Measurements from ENCODE around the gene WDR88. TPM values are rescaled to one million over a fixed set of nuclear protein-coding genes. Genes with fewer than 3 reads are reported as not detected.
A peak's percentile ranks its signal among the peaks of the same experiment; 100 is the strongest.

WDR88 gene
- total RNA-seq, 1 donor from 2014 or later, result not detected

DNA sequence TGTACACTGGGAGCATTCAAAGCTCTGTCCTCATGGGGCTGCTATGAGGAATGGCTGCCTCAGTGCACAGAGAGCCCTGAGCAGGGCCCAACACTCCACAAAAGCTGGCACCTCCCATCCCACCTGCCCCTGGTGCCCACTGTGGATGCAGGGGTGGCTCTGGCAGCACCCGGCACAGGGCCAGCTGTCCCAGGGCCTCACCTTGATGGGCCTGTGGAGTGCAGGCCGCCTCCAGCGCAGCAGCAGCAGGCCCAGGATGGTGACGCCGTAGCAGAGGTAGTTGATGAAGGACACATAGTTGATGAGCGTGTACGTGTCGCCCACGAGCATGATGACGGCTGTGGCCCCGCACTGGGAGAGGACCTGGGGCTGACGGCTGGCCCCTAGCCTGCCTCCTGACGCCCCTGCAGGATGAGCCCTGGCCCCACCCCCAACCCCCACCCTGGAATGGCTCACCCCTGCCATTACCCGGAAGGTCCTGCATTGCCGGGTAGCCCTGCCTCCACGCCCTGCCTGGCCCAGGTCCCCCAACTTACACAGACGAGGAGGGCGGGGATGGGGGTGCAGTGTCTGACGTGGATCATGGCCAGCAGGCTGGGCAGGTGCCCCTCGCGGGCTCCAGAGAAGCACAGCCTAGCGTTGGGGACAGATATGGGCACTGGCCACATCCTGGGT lies 78.5 kb downstream of the WDR88 start:
- TF ChIP-seq CTCF (conservative IDR thresholded peaks at IDR 0.05; ENCODE audit: low read depth, low read length), result no peak
- H3K4me3 ChIP-seq (ENCODE audit: low read depth, low read length), result no peak overlapping the region
- DNase-seq (ENCODE audit: low read depth), result no peak

GRCh38 chr19:33211794-33212435 lies 80.0 kb downstream of the WDR88 start:
- TF ChIP-seq CTCF (conservative IDR thresholded peaks at IDR 0.05; ENCODE audit: low read depth, low read length), result no peak

GRCh38 chr19:33212436-33213172 lies 80.7 kb downstream of the WDR88 start:
- H3K4me3 ChIP-seq (ENCODE audit: low read depth, low read length), result no peak overlapping the region
- TF ChIP-seq CTCF (conservative IDR thresholded peaks at IDR 0.05; ENCODE audit: low read depth, low read length), result no peak
- DNase-seq (ENCODE audit: low read depth), result no peak

More at GRCh38 chr19:33211794-33212435, 80.0 kb downstream of the WDR88 start:
- no peak for DNase-seq (ENCODE audit: low read depth)
- no peak overlapping the region for H3K4me3 ChIP-seq (ENCODE audit: low read depth, low read length)

DNA sequence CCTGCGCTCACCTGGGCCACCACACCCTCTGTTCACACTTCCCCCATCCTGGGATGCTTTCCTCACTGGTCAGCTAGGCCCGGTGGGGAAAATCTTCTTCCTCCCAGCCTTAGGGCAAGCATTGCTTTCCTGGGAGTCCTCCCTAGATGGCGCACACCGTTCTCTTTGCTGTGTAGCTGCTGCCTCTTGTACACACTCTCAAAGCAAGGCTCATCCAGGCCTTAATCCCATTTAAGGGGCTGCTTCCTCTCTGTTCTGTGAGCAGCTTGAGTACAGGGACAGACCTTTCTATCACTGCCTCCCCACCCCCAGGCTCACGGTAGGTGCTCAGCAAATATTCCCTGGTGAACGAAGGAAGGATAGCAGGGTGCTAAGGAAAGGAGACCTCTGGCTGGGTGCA lies 82.7 kb downstream of the WDR88 start:
- no peak overlapping the region for H3K4me3 ChIP-seq (ENCODE audit: low read depth, low read length)
- no peak for DNase-seq (ENCODE audit: low read depth)
- peak; percentile 35 for TF ChIP-seq CTCF (conservative IDR thresholded peaks at IDR 0.05; ENCODE audit: low read depth, low read length)

GRCh38 chr19:33215438-33216197 lies 83.7 kb downstream of the WDR88 start:
- TF ChIP-seq CTCF (conservative IDR thresholded peaks at IDR 0.05; ENCODE audit: low read depth, low read length), result no peak
- no peak for DNase-seq (ENCODE audit: low read depth)
- H3K4me3 ChIP-seq (ENCODE audit: low read depth, low read length), result no peak overlapping the region

DNA sequence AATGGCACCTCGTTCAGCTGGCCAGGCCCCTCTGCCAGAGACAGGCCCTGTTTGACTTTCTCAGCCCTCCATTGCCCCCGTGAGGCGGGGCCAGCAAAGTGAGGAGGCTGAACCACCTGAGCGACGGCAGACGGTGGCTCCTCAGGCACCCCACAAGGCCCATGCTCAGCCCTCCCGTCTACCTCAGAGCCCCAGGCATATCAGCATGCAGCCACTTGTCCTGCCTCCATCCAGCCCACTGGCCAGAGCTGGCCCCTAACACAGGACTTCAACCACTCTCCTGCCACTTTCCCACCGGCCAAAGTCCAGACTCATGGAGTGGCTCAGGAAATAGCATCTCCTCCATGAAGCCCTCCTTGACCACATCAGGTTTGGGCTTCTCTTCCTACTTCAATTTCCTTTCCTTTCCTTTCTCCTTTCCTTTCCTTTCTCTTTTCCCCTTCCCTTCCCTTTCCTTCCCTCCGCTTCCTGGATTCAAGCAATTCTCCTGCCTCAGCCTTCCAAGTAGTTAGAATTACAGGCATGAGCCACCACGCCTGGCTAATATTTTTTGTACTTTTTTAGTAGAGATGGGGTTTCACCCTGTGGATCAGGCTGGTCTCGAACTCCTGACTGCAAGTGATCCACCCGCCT lies 84.4 kb downstream of the WDR88 start:
- no peak overlapping the region for H3K4me3 ChIP-seq (ENCODE audit: low read depth, low read length)
- DNase-seq (ENCODE audit: low read depth), result no peak
- TF ChIP-seq CTCF (conservative IDR thresholded peaks at IDR 0.05; ENCODE audit: low read depth, low read length), result no peak

Measured in epithelial cell of proximal tubule (primary cell).